IPS-18c (cell line): Measurements from ENCODE around the gene CCL3.
"Not testable (repeated sequence)": the region's sequence is repeated elsewhere in the genome, so short reads cannot be mapped to it uniquely, and the experiment has no call there.

Experiments
- H3K4me3 ChIP-seq: 2 replicates; pipeline ENCODE4 v1.7.0; 2013; ENCODE audit warnings: low read depth, mild to moderate bottlenecking, low read length, moderate library complexity; ENCODE audit not compliant: insufficient read depth
- H3K9me3 ChIP-seq: one replicate; pipeline ENCODE4 v1.6.1; 2013; ENCODE audit warnings: mild to moderate bottlenecking, low read length, moderate library complexity; ENCODE audit not compliant: control insufficient read depth, insufficient read depth

CCL3 gene

DNA sequence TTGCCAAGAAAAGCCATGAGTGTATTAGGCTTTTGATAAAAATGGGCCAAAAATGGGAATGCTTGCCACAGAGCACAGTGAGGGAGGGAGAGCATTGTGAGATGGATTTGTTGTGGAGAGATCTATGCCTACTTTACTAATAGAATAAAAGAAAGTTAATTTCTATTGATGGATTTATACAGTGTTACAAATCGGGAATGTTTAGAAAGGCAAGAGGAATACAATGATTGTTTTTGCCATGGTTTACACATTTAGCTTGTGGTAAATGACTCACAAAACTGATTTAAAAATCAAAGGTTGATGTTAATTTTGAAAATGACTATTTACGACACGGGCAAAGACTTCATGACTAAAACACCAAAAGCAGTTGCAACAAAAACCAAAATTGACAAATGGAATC, 30.3 kb upstream of the CCL3 start:
- no peak overlapping the region for H3K4me3 ChIP-seq
- no peaks in the 10 kb centered on the region for H3K9me3 ChIP-seq

DNA sequence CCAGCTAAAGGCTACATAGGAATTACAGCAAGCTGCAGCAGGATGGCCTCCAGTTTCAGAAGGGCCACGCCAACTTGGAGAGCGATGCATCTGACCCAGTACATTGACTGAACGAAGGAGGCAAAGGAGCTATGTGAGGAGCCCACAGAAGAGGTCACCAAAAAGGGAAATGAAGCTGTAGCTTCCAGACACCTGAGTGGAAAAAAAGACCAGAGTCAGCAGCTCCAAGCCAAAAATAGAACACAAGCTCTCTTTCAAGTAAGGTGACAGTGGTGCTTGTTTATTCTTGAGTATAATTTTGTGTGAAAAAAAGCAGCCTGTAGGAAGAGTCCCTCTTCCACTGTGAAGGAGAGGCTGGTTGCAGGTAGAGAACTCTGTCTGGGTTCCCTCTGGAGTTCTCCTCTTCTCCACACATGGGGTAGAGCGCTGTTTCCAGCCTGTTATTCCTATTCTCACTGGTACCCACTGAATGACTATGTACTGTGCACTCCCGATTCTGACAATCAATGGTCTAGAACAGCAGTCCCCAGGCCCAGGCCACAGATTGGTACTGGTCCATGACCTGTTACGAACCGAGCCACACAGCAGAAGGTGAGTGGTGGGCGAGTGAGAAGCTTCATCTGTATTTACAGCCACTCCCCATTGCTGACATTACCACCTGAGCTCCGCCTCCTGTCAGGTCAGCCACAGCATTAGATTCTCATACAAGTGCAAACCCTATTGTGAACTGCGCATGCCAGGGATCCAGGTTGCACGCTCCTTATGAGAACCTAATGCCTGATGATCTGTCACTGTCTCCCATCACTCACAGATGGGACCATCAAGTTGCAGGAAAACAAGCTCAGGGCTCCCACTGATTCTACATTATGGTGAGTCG, 28.8 kb upstream of the CCL3 start:
- no peaks in the 10 kb centered on the region for H3K9me3 ChIP-seq
- H3K4me3 ChIP-seq = no peak overlapping the region

DNA sequence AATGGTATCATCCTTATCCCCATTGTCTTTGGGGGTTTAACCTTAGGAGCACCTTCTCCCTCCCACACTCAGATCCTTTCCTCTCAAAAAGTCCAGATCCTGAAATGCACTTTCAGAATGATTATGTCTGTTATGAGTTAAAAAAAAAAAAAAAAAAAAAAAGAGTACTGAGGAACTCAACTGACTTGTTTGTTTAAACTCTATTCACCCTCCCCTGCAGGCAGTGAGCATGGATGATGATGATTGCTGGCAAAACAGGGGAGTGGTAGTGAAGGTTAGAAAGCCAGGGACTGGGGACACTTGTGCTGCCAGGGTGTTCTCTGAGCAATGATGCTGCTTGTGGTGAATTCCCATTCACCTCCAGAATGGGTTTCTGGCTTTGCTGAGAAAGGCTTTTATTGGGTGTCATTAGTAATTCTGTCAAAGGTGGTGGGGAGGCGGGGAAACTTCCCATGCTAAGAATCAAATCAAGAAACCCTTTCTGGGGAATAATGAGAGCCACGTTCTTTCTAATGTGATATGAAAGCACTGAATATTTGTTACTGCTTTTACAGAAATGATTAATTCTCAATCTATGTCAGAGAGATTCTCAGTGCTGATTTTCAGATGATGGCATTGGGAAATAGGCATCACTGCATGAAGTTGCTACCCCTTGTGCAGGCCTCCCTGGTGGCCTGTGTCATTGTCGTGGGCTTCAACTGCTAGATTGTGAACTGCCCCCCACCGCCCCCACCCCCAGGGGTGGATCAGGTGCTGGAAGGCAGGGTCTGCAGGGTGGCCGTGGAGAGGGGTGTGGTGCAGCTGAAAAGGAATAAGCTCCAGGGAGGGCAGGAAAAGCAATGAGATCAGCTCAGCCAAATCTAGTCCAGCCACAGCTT, 27.8 kb upstream of the CCL3 start:
- no peaks in the 10 kb centered on the region for H3K9me3 ChIP-seq
- no peak overlapping the region for H3K4me3 ChIP-seq

DNA sequence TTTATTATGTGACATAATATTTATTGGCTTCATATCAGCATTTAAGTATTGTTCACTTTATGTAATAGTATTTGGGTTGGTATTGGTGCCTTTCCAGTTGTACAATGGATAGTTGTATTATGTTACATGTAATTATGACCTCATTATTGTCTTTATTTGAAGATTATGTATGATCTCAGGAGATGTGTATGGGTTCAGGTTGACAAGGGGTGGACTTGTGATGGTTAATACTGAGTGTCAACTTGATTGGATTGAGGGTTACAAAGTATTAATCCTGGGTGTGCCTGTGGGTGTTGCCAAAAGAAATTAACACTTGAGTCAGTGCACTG, 25.7 kb upstream of the CCL3 start:
- not testable (repeated sequence) for H3K4me3 ChIP-seq, H3K9me3 ChIP-seq

DNA sequence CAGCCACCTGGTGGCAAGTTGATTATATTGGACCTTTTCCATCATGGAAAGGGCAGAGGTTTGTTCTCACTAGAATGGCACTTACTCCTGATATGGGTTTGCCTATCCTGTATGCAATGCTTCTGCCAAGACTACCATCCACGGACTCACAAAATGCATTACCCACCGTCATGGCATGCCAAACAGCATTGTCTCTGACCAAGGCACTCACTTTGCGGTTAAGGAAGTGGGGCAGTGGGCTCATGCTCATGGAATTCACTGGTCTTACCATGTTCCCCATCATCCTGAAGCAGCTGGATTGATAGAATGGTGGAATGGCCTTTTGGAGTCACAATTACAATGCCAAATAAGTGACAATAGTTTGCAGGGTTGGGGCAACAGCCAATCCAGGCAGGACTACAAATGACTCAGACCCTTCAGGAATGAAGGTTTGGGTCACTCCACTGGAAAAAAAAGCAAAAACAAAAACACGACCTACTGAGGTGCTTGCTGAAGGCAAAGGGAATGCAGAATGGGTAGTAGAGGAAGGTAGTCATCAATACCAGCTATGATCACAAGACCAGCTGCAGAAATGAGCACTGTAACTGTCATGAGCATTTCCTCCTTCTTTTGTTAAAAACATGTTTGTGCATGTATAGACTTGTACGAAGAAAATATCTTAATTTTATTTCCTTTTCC, 25.2 kb upstream of the CCL3 start:
- H3K9me3 ChIP-seq, H3K4me3 ChIP-seq: not testable (repeated sequence)

DNA sequence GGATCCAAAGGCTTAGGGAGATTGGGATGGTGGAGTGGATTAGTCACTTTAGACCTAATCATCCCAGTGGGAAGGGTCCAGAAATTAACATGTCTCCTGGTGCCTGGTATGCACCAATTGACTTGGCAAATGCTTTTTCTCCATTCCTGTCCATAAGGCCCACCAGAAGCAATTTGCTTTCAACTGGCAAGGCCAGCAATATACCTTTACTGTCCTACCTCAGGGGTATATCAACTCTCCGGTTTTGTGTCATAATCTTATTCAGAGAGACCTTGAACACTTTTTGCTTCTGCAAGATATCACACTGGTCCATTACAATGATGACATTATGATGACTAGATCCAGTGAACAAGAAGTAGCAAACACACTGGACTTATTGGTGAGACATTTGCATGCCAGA, 23.2 kb upstream of the CCL3 start:
- not testable (repeated sequence) for H3K4me3 ChIP-seq, H3K9me3 ChIP-seq

DNA sequence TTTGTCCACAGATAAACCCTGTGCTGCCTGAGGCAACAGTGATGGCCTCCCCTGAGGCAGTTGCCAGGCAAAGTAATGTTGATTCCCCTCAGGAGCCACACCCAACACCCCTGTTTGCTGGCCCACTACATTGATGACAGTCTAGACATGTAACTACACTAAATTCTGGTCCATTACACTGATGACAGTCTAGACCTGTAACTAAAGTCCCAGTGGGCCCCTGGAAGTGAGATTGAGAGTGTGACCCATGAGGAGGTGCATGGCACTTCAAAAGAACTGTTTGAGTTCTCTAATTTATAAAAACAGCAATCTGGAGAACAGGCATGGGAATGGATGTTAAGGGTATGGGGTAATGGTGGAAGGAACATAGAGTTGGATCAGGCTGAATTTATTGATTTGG, 22.6 kb upstream of the CCL3 start:
- Histone ChIP-seq H3K9me3 (peaks cover 3% of the 10 kb centered on the region), H3K4me3 (no peak overlapping the region)

DNA sequence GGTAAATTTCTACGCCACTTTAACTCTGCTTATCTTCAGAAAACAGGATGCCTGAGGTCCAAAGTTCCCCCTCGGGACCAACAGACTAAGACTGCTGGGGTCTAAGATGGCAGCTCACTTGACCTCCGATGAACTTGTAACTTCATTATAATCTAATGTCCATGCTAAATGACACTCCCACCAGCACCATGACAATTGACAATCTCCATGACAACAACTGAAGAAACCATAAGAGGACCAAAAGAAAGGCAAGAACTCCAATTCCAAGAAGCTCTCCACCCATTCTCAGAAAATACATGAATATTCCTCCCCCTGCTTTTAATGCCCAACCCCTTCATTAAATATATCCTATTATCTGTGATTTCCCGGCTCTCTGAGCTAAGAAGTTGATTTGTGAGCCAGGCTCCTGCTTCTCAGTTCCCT, 21.1 kb upstream of the CCL3 start:
- H3K4me3 ChIP-seq = no peak overlapping the region
- peaks cover 3% of the 10 kb centered on the region for H3K9me3 ChIP-seq

DNA sequence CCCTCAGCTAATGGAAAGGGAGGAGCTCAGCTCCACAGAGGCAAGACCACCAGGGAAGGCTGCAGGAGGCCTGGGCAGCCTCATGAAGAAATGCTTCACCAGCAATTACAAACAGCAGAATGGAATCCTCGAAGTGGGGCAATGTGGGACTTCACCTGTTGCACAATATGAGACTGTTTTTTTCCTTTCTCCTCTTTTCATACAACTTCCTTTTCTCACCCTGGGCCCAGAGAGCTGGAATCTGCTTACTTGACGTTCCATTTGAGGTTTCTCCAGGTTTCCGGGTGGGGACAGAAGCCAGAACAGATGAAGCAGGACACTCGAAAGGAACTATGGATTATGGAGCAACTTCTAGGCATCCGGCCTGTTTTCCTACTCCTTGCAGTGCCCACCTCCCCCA, 18.3 kb upstream of the CCL3 start:
- H3K9me3 ChIP-seq = not testable (repeated sequence)

DNA sequence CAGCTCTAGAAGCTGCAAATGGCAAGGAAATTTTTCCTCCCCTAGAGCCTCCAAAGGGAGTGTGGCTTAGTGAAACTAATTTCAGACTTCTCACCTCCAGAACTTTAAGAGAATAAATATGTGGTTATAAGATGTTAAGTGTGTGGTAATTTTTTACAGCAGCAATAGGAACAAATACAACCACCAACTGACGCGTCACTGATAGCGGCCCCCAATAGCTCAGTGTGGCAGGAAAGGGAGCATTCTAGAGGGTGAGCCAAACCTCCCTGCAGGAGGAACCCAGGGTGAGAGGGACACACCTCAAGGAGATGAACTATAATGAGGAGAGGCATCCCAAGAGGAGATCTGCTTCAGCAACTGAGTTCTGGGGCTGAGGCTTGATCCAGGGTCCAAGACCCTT, 17.7 kb upstream of the CCL3 start:
- Histone ChIP-seq H3K4me3 (no peak overlapping the region), H3K9me3 (peaks cover 3% of the 10 kb centered on the region)

More for the DNA sequence above, 18.3 kb upstream of the CCL3 start:
- H3K4me3 ChIP-seq = not testable (repeated sequence)

DNA sequence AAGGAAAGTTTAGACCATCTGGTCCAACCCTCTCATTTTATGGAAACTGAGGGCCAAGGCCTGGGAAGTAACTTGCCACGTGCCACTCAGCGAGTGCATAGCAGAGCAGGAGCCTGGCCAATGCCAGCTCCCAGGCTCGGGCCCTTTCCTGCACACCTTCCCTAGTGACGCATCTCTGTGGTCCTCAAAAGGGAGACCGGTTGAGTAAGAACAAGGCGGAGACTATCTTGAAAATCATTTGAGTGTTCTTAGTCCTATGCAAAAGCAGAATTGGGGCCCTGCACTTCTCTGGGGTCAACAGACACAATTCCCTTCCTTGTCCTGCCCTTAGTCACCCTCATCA, 16.5 kb upstream of the CCL3 start:
- H3K9me3 ChIP-seq = no peaks in the 10 kb centered on the region
- no peak overlapping the region for H3K4me3 ChIP-seq

DNA sequence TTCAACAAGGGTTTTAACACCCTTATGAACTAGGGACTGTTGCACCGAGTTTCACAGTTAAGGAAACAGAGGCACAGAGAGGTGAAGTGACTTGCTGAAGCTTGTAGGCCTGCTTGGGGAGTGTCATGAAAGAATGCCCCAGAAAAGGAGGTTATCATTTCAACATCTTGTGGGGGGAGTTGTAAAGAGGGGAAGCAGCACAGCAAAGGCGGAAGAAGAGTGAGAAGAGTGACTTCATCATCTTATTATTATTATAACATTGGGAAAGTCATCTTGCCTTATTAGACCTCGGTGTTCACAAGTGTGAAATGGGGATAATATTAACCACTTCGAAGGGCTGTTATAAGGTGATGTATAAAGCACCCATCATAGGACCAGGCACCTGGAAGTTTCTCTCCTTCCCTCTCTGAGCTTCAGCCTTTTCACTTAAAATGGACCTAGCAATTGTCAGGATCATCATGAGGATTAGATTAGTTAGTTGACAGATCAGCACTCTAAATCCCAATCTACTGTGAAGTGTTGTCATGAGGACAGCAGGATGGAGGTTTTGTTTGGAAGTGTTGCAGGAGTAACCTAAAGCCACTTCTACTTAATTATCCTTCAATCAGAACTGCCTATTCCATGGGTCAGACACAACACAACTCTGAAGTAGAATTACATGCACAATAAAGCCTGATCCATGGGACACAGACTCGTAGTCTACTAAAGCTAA, 16.0 kb upstream of the CCL3 start:
- Histone ChIP-seq H3K9me3 (no peaks in the 10 kb centered on the region), H3K4me3 (no peak overlapping the region)

DNA sequence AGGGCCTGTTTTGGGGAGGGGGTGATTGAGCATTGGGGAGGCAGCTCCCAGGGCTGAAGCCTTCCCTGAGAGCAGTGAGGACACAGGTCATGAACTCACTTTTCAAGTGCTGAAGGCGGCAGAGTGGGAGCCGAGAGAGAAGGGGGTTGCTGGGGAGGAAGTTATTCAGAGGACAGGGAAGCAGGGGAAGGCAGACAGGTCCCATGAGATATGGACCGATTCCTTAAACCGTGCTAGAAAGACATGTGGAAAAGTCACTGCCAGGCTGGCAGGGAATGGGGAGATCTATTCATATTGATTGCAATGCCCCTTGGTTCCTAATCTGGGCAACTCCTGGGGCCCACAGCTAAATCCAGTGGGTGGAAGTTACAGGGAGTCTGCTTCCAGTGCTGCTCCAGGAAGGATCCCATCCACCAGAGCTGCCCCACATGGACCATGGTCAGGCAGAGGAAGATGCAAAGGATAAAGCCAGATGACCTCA, 14.8 kb upstream of the CCL3 start:
- Histone ChIP-seq H3K4me3 (no peak overlapping the region), H3K9me3 (no peaks in the 10 kb centered on the region)

DNA sequence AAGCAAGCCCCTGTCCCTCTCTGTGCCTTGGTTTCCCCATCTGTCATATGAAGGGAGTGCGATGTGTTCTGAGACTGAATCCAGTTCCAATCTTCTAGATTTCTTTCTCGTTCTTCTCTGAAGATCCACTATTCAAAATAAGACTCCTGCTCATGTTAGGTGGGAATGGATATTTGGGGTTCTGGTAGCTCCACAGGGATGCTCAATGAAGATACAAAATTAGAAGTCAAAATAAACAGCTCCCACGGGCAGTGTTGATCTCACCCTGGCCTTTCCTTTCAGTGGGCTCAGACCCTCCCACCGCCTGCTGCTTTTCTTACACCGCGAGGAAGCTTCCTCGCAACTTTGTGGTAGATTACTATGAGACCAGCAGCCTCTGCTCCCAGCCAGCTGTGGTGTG, 14.3 kb upstream of the CCL3 start:
- not testable (repeated sequence) for H3K9me3 ChIP-seq, H3K4me3 ChIP-seq

DNA sequence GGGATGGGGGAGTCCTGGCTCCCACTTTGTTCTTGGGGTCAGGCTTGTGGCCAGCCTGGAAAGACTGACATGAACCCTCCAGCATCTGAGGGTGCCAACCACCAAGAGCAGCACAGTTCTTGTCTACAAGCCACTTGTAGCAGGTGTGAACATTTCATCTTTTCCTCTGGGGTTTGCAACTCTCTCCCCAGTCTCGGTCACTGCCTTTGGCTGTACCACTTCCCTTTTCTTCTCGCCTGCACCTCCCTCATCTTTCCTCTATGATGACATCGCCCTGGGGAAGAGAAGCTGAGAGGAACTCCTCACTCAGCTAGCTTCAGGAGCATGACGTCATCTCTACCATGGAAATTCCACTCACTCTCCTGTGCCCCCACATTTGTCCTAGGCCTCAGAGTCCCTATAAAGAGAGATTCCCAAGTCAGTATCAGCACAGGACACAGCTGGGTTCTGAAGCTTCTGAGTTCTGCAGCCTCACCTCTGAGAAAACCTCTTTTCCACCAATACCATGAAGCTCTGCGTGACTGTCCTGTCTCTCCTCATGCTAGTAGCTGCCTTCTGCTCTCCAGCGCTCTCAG, 13.5 kb upstream of the CCL3 start, which contains the start of gene CCL4:
Gene CCL4 (plus strand): TSS at position 427 of the 575 bp plus-strand sequence. CDS start 79 bp downstream, at position 506.
- H3K4me3 ChIP-seq, H3K9me3 ChIP-seq: not testable (repeated sequence)

DNA sequence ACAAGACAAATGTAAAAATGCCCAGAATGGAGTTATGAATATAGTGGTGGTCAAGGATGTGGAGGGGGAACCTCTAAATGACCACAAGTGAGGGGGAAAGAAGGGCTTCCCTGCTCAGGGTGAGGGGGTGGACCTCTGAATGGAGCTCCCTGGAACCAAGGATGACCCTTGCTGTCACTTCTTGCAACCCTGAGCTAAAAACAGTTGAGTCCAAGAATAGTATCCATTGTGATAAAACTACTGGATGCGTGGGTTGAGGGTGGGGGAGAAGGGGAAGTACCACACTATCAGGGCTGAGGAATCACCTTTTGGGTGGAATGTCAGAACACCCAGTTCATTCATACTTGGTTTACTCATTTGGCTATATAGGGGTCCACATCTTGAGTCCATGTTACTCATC, 9.1 kb upstream of the CCL3 start:
- not testable (repeated sequence) for H3K4me3 ChIP-seq, H3K9me3 ChIP-seq

DNA sequence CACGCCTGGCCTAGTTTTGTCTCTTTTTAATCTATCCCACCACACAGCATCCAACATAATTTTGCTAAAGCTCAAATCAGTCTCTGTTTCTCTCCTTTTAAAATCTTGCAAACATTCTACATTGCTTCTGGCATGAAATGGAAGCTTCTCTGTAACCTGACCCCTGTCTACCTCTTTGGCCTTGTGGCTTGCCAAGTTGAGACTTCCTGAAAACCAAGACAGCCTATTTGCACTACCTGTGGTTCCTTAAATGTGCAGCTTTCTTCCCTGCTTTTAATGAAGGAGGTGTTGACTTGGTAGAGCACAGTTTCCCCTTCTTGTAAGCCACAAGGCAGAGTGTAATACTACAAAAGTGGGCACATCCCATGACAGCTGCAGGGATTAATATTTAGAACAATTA, 6.0 kb upstream of the CCL3 start:
- no peaks in the 10 kb centered on the region for H3K9me3 ChIP-seq
- H3K4me3 ChIP-seq = no peak overlapping the region
